ENCODE data around the gene BTG1.

GRCh38 chr12:92144631-92145480 is 790 bp downstream of the BTG1 start:
- peak; percentile 4 to 57 (median 17) for TF ChIP-seq POLR2A (IDR thresholded peaks at IDR 0.05)
- TF ChIP-seq CTCF (IDR thresholded peaks at IDR 0.05 in 8 of 11, conservative IDR thresholded peaks at IDR 0.05 in 3 of 11), result peak in 2 of 11 experiments; percentile 11 to 13
- peak; percentile 89 to 95 (median 90) for TF ChIP-seq POLR2AphosphoS5 (IDR thresholded peaks at IDR 0.05)
